ENCODE results near the gene MTOR.

GRCh38 chr1:11134251-11134897 is 128.0 kb downstream of the MTOR start:
- TF ChIP-seq EZH2phosphoT487 (IDR thresholded peaks at IDR 0.05; ENCODE audit: low read length) (no peak), CTCF (IDR thresholded peaks at IDR 0.05; ENCODE audit: low read length) (no peak), EZH2 (optimal IDR thresholded peaks at IDR 0.05; ENCODE audit: low read depth, low read length) (no peak)
